ENCODE data around the gene SLC2A8.
A peak's percentile ranks its signal among the peaks of the same experiment; 100 is the strongest.

DNA sequence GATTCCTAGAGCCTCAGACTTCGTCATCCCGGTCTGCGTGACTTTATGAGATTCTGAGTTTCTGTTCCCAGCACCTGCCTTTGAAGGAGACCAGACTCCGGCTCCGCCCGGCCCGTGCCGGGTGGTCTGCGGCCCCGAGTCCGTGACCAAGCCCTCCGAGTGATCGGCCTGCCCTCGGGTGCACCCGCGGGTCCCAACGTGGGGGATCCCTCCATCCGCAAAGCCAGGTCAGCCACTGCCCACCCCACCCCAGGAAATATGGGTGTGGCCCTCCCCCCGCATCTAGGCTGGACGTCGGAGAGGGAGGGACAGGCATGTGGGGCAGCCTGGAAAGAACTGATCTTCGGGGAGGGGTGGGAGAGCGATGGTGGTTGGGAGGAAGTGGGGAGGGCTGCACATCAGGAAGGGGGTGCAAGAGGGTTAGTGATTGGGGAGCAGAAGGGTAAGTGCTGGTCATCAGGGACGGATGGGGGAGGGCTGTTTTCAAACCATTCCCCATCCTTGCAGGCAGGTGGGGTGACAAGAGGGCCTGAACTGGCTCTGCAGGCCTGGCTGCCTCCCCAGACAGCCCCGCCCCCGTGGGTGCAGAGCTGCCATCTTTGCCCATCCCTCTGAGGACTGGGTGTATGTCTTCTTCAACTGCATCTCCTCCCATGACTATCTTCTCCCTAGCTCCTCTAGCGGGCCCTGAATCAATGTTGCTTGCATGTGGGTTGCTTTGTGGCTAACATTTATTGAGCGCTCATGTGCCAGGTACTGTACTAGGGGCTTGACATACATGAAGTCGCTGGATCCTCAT, 55.1 kb downstream of the SLC2A8 start:
- TF ChIP-seq SP1 (IDR thresholded peaks at IDR 0.05; ENCODE audit: low read depth) (no peak), POLR2AphosphoS5 (IDR thresholded peaks at IDR 0.05; ENCODE audit: low read depth, low read length) (no peak), CTCF (IDR thresholded peaks at IDR 0.05 in 2 of 3, conservative IDR thresholded peaks at IDR 0.05 in 1 of 3; ENCODE audit: borderline replicate concordance in 1 of 3, insufficient read depth in 1 of 3, low read depth in 2 of 3, low read length in 2 of 3) (no peak), CEBPB (IDR thresholded peaks at IDR 0.05; ENCODE audit: low read depth) (no peak), ZNF274 (IDR thresholded peaks at IDR 0.05; ENCODE audit: low read depth, low read length) (no peak), YY1 (IDR thresholded peaks at IDR 0.05; ENCODE audit: extremely low read depth, insufficient replicate concordance, low read depth, low read length) (peak; percentile 67), JUND (IDR thresholded peaks at IDR 0.05) (no peak), EZH2 (IDR thresholded peaks at IDR 0.05) (no peak), EZH2phosphoT487 (IDR thresholded peaks at IDR 0.05; ENCODE audit: borderline replicate concordance) (no peak), RAD21 (IDR thresholded peaks at IDR 0.05; ENCODE audit: low read depth) (no peak), POLR2A (IDR thresholded peaks at IDR 0.05; ENCODE audit: borderline replicate concordance, extremely low read depth, insufficient read depth, insufficient read length) (no peak)
- TF ChIP-seq, protein P1, sequence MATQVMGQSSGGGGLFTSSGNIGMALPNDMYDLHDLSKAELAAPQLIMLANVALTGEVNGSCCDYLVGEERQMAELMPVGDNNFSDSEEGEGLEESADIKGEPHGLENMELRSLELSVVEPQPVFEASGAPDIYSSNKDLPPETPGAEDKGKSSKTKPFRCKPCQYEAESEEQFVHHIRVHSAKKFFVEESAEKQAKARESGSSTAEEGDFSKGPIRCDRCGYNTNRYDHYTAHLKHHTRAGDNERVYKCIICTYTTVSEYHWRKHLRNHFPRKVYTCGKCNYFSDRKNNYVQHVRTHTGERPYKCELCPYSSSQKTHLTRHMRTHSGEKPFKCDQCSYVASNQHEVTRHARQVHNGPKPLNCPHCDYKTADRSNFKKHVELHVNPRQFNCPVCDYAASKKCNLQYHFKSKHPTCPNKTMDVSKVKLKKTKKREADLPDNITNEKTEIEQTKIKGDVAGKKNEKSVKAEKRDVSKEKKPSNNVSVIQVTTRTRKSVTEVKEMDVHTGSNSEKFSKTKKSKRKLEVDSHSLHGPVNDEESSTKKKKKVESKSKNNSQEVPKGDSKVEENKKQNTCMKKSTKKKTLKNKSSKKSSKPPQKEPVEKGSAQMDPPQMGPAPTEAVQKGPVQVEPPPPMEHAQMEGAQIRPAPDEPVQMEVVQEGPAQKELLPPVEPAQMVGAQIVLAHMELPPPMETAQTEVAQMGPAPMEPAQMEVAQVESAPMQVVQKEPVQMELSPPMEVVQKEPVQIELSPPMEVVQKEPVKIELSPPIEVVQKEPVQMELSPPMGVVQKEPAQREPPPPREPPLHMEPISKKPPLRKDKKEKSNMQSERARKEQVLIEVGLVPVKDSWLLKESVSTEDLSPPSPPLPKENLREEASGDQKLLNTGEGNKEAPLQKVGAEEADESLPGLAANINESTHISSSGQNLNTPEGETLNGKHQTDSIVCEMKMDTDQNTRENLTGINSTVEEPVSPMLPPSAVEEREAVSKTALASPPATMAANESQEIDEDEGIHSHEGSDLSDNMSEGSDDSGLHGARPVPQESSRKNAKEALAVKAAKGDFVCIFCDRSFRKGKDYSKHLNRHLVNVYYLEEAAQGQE (IDR thresholded peaks at IDR 0.05; ENCODE audit: low read depth) = no peak
- TF ChIP-seq, protein P2, sequence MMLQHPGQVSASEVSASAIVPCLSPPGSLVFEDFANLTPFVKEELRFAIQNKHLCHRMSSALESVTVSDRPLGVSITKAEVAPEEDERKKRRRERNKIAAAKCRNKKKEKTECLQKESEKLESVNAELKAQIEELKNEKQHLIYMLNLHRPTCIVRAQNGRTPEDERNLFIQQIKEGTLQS (IDR thresholded peaks at IDR 0.05) = no peak
- TF ChIP-seq, protein P3, sequence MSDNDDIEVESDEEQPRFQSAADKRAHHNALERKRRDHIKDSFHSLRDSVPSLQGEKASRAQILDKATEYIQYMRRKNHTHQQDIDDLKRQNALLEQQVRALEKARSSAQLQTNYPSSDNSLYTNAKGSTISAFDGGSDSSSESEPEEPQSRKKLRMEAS (IDR thresholded peaks at IDR 0.05) = no peak
